ENCODE results near the gene SERPINA4. TPM values are rescaled to one million over a fixed set of nuclear protein-coding genes. Genes with fewer than 3 reads are reported as not detected.

The SERPINA4 gene
- total and polyA plus RNA-seq, 2 of the 13 experiments (the other 11 are each of a cell fraction or from before 2014, with no cell fraction given) = 39.1 to 57.8 TPM

DNA sequence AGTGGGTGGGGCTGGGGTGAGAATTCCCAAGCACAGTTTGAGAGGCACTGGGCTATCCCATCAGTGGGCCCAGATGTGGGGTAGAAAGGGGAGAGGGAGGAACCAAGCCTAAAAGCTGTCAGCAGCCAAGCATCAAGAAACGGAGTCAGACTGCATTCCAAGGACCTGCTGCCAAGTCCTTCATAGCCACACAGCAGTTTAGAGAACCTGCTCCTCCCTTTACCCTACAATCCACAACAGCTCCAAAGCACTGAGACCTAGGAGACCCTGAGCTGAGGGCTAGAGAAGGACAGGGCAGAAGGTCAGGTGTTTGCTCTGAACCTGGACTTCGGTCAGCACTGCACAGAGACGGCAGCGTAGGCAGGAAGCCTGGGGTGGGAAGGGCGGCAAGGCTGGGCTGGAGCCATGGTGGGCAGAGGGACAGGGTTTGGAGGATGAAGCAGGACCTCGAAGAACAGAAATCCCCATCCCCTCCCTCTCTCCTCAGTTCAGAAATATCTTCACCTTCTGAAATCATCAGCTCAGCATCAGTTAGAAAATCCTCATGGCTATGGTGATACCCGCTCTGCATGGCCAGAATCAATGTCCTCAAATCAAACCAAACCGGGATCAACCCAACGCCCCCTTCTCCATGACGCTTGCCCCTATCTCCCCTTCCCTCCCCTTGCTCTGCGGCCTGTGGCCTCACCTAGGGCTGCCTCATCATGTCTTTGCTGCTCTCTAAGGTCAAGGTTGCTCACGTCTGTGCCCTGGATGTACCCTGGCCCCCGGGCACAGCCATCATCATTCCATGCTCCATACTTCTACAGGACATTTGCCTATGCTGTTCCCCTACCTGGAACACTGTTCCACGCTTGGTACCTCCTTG is 12.9 kb upstream of the SERPINA4 start (continued):
- TF ChIP-seq PBX2 (CRISPR knock-in tag; IDR thresholded peaks at IDR 0.05) (peak; percentile 3; the same call in 1 of the 2 replicates), ZNF724P (CRISPR knock-in tag; IDR thresholded peaks at IDR 0.05; ENCODE audit: borderline replicate concordance) (no peak), ZNF225 (CRISPR knock-in tag; IDR thresholded peaks at IDR 0.05) (0 out of 2 replicates have a peak, but pooled peaks have one; percentile 13), ZC3H13 (CRISPR knock-in tag; IDR thresholded peaks at IDR 0.05) (no peak), RAD21 (CRISPR knock-in tag; IDR thresholded peaks at IDR 0.05) (no peak), ZNF574 (CRISPR knock-in tag; IDR thresholded peaks at IDR 0.05) (peak; percentile 62; the same call in 1 of the 2 replicates), KDM6A (CRISPR knock-in tag; IDR thresholded peaks at IDR 0.05; ENCODE audit: low read depth) (peak; percentile 71), IRF2 (CRISPR knock-in tag; IDR thresholded peaks at IDR 0.05) (peak; percentile 62; the same call in 1 of the 2 replicates), BCL6 (CRISPR knock-in tag; IDR thresholded peaks at IDR 0.05) (peak; percentile 69; the same call in 1 of the 2 replicates), ZSCAN25 (CRISPR knock-in tag; IDR thresholded peaks at IDR 0.05) (peak; percentile 36; the same call in 1 of the 2 replicates), ATF5 (CRISPR knock-in tag; IDR thresholded peaks at IDR 0.05; ENCODE audit: low read depth) (no peak), ZNF713 (CRISPR knock-in tag; IDR thresholded peaks at IDR 0.05) (peak; percentile 93; the same call in 1 of the 2 replicates), HNRNPUL1 (IDR thresholded peaks at IDR 0.05; ENCODE audit: low read depth, low read length) (no peak), ZNF879 (CRISPR knock-in tag; IDR thresholded peaks at IDR 0.05) (no peak), CENPX (CRISPR knock-in tag; IDR thresholded peaks at IDR 0.05) (no peak), YEATS2 (CRISPR knock-in tag; IDR thresholded peaks at IDR 0.05; ENCODE audit: borderline replicate concordance) (no peak), ATF1 (CRISPR knock-in tag; IDR thresholded peaks at IDR 0.05) (no peak), STAG1 (CRISPR knock-in tag; IDR thresholded peaks at IDR 0.05) (peak; percentile 37), ZNF629 (CRISPR knock-in tag; conservative IDR thresholded peaks at IDR 0.05) (0 out of 2 replicates have a peak, but pooled peaks have one; percentile 29), ZNF20 (CRISPR knock-in tag; IDR thresholded peaks at IDR 0.05) (no peak), TBX2 (CRISPR knock-in tag; IDR thresholded peaks at IDR 0.05; ENCODE audit: borderline replicate concordance) (peak; percentile 41; the same call in 1 of the 2 replicates), ZNF33B (CRISPR knock-in tag; IDR thresholded peaks at IDR 0.05) (0 out of 2 replicates have a peak, but pooled peaks have one; percentile 29), ZNF562 (CRISPR knock-in tag; IDR thresholded peaks at IDR 0.05; ENCODE audit: borderline replicate concordance) (no peak)
- TF ChIP-seq, protein P1, sequence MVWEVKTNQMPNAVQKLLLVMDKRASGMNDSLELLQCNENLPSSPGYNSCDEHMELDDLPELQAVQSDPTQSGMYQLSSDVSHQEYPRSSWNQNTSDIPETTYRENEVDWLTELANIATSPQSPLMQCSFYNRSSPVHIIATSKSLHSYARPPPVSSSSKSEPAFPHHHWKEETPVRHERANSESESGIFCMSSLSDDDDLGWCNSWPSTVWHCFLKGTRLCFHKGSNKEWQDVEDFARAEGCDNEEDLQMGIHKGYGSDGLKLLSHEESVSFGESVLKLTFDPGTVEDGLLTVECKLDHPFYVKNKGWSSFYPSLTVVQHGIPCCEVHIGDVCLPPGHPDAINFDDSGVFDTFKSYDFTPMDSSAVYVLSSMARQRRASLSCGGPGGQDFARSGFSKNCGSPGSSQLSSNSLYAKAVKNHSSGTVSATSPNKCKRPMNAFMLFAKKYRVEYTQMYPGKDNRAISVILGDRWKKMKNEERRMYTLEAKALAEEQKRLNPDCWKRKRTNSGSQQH (CRISPR knock-in tag; IDR thresholded peaks at IDR 0.05; ENCODE audit: low read depth) = no peak

All from HepG2 (cell line).